HG03558 (cell line): ENCODE results near the gene PPP1R13L.
"Not testable (repeated sequence)": the region's sequence is repeated elsewhere in the genome, so short reads cannot be mapped to it uniquely, and the experiment has no call there.

Source experiments
- ATAC-seq: cut with Tn5 transposase; IDR thresholded peaks from one replicate; pipeline ENCODE4 v1.9.1; 2021; ENCODE audit warnings: moderate number of reproducible peaks; ENCODE audit not compliant: unreplicated experiment; ENCODE audit errors: extremely low read depth

Gene PPP1R13L

DNA sequence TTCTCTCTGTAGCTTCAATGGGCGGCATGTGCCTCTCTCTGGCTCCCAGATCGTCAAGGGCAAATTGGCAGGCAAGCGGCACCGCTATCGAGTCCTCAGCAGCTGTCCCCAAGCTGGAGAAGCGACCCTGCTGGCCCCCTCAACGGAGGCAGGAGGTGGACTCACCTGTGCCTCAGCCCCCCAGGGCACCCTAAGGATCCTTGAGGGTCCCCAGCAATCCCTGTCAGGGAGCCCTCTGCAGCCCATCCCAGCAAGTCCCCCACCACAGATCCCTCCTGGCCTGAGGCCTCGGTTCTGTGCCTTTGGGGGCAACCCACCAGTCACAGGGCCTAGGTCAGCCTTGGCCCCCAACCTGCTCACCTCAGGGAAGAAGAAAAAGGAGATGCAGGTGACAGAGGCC is 3.3 kb upstream of the PPP1R13L start:
- no peak for ATAC-seq

DNA sequence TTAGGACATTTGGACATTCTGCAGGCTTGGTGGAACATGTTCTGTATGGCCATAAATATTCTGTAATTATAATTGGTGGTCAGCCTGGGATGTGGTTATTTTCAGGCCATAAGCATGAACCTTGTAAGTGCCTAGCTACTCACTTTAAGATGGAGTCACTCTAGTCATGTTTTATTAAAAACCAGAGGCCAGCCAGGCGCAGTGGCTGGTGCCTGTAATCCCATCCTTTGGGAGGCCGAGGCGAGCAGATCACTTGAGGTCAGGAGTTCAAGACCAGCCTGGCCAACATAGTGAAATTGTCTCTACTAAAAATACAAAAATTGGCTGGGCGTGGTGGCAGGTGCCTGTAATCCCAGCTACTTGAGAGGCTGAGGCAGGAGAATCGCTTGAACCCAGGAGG is 2.7 kb upstream of the PPP1R13L start:
- not testable (repeated sequence) for ATAC-seq

DNA sequence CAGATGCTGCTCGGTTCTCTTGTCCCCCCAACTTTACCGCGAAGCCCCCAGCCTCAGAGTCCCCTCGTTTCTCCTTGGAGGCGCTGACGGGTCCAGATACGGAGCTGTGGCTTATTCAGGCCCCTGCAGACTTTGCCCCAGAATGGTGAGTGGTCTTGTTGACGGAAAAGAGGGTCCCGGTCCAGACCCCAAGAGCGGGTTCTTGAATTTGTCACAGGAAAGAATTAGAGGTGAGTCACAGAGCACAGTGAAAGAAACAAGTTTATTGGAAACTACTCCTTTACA is 2.2 kb upstream of the PPP1R13L start:
- ATAC-seq: no peak

DNA sequence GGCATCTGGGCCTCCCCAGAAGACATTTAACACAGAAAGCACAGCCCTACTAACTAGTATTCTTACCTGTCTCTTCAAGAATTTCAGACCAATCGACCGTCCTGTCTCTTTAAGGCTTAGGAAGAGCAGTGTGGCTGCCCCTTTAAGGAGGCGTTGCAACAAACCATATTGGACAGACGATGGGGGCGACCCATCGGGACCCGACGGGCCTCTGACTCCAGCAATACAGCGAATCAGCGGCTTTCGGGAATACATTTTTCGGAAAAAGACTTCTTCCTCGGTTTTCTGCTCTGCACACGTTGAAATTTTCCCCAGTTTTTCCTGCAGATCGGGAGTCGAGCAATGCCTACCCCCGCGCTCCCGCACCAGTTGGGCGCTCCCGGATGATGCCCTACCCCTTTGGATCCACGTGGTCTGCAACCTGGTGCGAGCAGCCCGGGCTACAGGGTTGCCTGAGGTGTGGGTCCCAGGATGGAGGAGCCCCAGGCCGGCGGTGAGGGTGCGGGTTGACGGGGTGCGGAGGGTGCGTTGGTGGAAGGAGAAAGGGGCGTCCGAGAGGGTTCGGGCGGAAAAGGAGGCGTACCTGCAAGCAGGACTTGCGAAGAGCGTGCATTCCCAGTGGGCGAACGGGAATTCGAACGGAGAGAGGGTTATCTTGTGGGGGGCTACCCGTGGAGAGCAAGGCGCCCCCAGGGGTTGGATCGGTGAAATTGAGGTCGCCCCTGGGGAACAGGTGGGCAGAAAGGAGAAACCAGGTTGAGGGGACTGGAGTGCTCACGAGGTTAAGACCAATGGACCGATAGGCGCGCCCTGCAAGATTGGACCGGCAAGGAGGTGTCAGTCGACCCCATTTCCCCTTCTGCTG is 1.6 kb upstream of the PPP1R13L start, which contains the start of gene POLR1G:
Gene POLR1G (plus strand): TSS at position 419 of the 865 bp plus-strand sequence. CDS start 53 bp downstream, at position 472.
- ATAC-seq: no peak

GRCh38 chr19:45405435-45406225 is 761 bp upstream of the PPP1R13L start:
- no peak for ATAC-seq

GRCh38 chr19:45403781-45404556 is 900 bp downstream of the PPP1R13L start:
- ATAC-seq: no peak

GRCh38 chr19:45403272-45403671 is 1.6 kb downstream of the PPP1R13L start:
- ATAC-seq: no peak

- ATAC-seq: no peak
These were observed 2.4 kb downstream of the PPP1R13L start for GRCh38 chr19:45402298-45403061.

- no peak for ATAC-seq
These were observed 3.1 kb downstream of the PPP1R13L start for GRCh38 chr19:45401815-45402214.

DNA sequence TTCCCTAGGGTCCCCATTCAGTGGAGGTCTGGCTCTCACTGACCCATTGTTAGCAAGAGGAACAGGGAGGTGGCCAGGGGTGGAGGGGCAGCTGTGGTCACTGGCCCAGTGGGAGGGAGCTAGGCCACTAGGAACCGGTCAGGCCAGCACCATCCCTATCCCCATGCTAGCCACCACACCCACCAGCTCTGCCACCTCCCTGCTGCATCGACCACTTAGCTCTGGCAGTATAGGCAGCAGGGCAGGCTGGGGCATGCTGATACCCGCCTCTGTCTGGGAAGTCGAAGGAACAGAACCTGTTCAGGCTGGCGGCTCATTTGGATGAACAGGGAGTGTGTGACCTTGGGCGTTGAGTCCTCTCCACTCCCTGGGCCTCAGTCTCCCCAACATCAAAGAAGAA is 4.7 kb downstream of the PPP1R13L start:
- ATAC-seq: no peak

GRCh38 chr19:45395821-45396617 is 8.8 kb downstream of the PPP1R13L start:
- ATAC-seq: no peak

DNA sequence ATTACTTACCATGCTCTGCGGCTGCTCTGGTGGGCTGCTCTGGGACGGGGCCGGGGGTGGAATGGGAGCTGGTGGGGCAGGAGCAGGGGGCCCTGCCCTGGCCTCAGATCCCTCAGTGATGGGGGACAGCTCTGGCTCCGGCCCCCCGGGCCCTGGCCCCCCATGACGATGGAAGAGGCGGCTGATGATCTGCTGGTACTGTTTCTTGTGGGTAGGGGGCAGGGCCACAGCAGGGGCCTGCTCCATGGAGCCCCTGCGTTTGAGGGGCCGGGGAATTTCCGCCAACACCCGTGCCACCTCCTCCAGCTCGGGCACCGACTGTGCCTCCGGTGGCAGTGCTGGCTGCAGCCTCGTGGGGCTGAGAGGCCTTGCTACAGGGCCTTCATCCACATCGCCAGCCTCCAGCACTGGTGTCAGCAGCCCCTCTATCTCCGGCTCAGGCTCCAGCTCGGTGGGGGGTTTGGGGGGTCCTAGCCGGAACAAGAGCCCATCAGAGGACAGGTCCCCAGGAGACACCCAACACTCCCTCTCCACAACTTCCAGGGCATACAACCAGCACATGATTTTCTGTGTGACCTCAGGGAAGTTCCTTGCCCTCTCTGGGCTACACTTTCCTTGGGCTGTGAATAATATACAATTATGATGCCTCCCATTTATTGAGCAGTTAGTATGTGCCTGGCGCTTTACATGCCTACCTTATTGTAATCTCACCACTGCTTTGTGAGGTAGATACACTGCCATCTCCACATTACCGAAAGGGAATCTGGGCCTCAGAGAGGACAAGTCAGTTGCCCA is 12.8 kb downstream of the PPP1R13L start:
- ATAC-seq: no peak

DNA sequence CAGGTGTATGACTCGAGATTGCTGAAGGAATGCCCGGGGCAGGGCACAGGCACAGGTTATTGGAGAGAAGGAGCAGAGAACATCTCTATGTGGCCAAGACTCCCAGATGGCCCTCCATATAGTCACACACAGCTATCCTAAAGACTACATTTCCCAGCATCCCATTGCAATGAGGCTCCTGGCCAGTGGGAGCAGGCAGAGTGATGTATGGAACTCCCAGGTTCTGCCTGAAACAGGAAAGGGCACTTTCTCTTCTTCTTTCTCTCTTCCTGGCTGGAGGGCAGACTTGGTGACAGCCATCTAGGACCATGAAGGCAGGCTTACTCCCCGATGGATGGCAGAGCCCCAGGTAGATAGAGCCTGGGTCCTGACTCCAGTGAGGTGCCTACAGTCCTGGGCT is 13.5 kb downstream of the PPP1R13L start:
- ATAC-seq: no peak

- no peak for ATAC-seq
These were observed 19.3 kb downstream of the PPP1R13L start for GRCh38 chr19:45385392-45386221.

DNA sequence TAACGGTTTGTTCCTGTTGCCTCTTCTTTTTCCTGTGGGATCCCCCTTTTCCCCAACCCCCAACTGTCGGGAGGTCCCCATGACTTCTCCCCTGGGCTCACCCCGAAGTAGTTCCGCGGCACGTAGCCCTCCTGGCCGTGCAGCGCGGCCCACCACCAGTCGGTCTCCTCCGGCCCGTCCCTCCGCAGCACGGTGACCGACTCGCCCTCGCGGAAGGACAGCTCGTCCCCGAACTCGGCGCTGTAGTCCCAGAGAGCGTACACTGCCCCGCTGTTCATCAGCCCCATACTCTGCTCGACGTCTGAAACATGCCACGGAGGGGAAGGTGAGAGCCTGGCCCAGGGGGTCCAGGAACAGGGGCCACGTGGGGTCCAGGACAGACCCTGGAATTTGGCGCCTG is 22.4 kb downstream of the PPP1R13L start:
- ATAC-seq: no peak

- no peak for ATAC-seq
These were observed 24.8 kb downstream of the PPP1R13L start for GRCh38 chr19:45380107-45380506.

- no peak for ATAC-seq
These were observed 28.7 kb downstream of the PPP1R13L start for GRCh38 chr19:45376045-45376724.
